IPS DF 6.9 (cell line): ENCODE results near the gene CKAP4.

ENCODE experiments used
- DNase-seq: peaks from one replicate; pipeline ENCODE4 v3.0.0-alpha.2; 2013; ENCODE audit warnings: low read depth, low spot score
- H3K27ac ChIP-seq: one replicate; pipeline ENCODE4 v1.5.1; 2013; ENCODE audit warnings: low read length, control low read depth
- H3K27me3 ChIP-seq: 2 replicates; pipeline ENCODE4 v1.6.1; 2013; ENCODE audit warnings: mild to moderate bottlenecking, low read length; ENCODE audit not compliant: control insufficient read depth, insufficient read depth
- H3K36me3 ChIP-seq: 2 replicates; pipeline ENCODE4 v1.6.1; 2013; ENCODE audit warnings: low read length; ENCODE audit not compliant: control insufficient read depth, insufficient read depth
- H3K4me1 ChIP-seq: 2 replicates; pipeline ENCODE4 v1.6.1; 2013; ENCODE audit warnings: low read length; ENCODE audit not compliant: control insufficient read depth, insufficient read depth
- H3K4me3 ChIP-seq: 2 replicates; pipeline ENCODE4 v1.5.1; 2013; ENCODE audit warnings: mild to moderate bottlenecking, low read length
- H3K9me3 ChIP-seq: 2 replicates; pipeline ENCODE4 v1.6.1; 2013; ENCODE audit warnings: low read length, inconsistent platforms; ENCODE audit not compliant: control insufficient read depth, insufficient read depth
- WGBS: extraction: QIAGEN DNeasy Blood & Tissue Kit; methylation state at CpG from one replicate; pipeline ENCODE4 v1.1.7; 2013; ENCODE audit warnings: mixed read lengths, missing lambda C conversion rate; ENCODE audit not compliant: insufficient read length, insufficient coverage; 5-methylcytosine and 5-hydroxymethylcytosine counted together

The CKAP4 gene

GRCh38 chr12:106247674-106248311, at the start of gene CKAP4:
Gene CKAP4 (minus strand): TSS chr12:106248020. CDS start chr12:106247851, 169 bp downstream.
- DNase-seq: no peak
- H3K27me3 ChIP-seq: no peaks in the 10 kb centered on the region
- no peak within 1 kb of the TSS for H3K27ac ChIP-seq
- WGBS: no CpG with 5 or more reads among the region's 102 CpGs
- peaks cover 1% of the 10 kb centered on the region; the same call in 1 of the 2 replicates for H3K4me1 ChIP-seq
- no peaks in the 10 kb centered on the region for H3K36me3 ChIP-seq
- peak within 1 kb of the TSS; percentile 59 for H3K4me3 ChIP-seq
- H3K9me3 ChIP-seq: no peaks in the 10 kb centered on the region

DNA sequence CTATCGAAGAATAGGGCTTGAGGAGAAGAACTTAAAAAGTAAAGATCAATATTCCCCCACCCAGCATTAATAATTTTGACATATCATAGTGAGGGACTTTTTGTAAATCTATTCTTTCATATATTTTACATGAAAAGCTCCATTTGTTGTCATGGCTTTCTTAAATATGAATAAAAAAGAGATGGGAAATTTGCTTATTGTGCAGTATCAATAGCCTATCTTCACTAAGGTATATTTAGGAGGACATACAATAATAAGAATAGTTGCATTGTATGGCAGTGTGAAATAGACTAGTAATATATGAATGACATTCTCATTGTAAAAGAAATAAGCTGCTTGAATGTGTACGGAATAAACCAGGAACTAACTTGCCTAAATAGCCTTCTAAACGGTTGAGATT, 49.3 kb upstream of the CKAP4 start:
- no peaks in the 10 kb centered on the region for H3K4me1 ChIP-seq
- no peaks in the 10 kb centered on the region for H3K36me3 ChIP-seq
- no peak overlapping the region for H3K4me3 ChIP-seq
- whole genome bisulfite sequencing: no CpG with 5 or more reads among the region's 3 CpGs
- no peaks in the 10 kb centered on the region for H3K27me3 ChIP-seq
- H3K27ac ChIP-seq: no peak overlapping the region
- H3K9me3 ChIP-seq: no peaks in the 10 kb centered on the region
- DNase-seq: no peak

DNA sequence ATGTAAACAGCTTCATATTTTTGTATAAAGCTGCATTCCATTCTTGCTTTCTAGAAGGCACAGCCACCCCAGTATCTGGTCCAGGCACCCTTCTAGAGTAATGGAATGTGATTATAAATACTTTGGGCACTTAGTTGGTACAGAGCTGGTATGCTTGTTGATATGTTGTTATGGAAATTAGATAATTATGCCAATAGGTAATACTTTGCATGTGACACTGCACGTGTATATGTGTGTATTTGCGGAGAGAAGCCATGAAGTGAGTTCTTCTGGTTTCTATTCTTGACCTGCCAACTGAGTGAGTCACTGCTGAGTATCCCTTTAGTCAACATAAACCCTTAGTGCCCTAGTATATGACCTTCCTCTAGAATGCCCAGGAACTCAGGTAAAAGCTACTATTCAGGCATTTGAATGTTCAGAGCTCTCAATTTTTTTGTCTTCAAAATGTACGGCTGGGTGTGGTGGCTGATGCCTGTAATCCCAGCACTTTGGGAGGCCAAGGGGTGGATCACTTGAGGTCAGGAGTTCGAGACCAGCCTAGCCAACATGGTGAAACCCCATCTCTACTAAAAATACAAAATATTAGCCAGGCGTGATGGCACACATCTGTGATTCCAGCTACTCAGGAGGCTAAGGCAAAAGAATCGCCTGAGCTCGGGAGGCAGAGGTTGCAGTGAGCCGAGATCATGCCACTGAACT, 48.5 kb upstream of the CKAP4 start:
- Histone ChIP-seq H3K9me3 (no peaks in the 10 kb centered on the region), H3K36me3 (no peaks in the 10 kb centered on the region), H3K27me3 (no peaks in the 10 kb centered on the region), H3K4me3 (no peak overlapping the region), H3K27ac (no peak overlapping the region), H3K4me1 (no peaks in the 10 kb centered on the region)
- no peak for DNase-seq
- WGBS: no CpG with 5 or more reads among the region's 8 CpGs

GRCh38 chr12:106292339-106292738, 44.5 kb upstream of the CKAP4 start:
- Histone ChIP-seq H3K27me3 (no peaks in the 10 kb centered on the region), H3K36me3 (no peaks in the 10 kb centered on the region), H3K4me1 (no peaks in the 10 kb centered on the region), H3K9me3 (no peaks in the 10 kb centered on the region), H3K4me3 (no peak overlapping the region), H3K27ac (no peak overlapping the region)
- DNase-seq: no peak
- no CpG with 5 or more reads among the region's 5 CpGs for WGBS

DNA sequence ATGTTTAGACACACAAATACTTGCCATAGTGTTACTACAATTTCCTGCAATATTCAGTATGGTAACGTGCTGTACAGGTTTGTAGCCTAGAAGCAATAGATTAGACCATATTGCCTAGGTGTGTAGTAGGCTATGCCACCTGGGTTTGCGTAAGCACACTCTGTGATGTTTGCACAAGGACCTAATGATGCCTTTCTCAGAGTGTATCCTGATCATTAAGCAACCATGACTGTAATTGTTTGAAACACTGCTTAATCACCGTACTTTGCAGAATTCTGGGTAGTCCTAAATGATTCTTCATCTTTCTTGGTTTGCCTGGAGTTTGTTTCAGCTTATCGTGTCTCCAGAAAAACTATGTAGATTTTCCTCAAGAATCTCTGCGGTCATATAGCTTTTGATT, 43.5 kb upstream of the CKAP4 start:
- H3K36me3 ChIP-seq: no peaks in the 10 kb centered on the region
- H3K9me3 ChIP-seq: no peaks in the 10 kb centered on the region
- no peak overlapping the region for H3K27ac ChIP-seq
- no CpG with 5 or more reads among the region's 5 CpGs for WGBS
- no peaks in the 10 kb centered on the region for H3K4me1 ChIP-seq
- DNase-seq: no peak
- no peak overlapping the region for H3K4me3 ChIP-seq
- no peaks in the 10 kb centered on the region for H3K27me3 ChIP-seq

DNA sequence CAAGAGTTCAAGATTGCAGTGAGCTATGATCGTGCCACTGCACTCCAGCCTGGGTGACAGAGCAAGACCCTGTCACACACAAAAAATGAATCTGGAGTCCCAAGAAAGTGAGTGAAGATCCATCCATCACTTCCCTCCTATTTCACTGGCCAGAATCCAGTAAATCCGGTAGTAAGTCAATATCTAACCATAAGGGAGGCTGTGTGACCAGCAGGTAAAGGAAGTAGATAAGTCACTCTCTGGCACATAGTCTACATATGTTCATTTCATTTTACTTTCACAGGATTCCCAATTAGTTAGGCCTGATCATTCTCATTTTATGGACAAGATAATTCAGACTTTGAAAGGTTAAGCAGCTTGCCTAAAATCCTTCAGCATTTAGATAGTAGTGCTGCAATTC, 42.8 kb upstream of the CKAP4 start:
- no peaks in the 10 kb centered on the region for H3K9me3 ChIP-seq
- no peaks in the 10 kb centered on the region for H3K27me3 ChIP-seq
- no peak overlapping the region for H3K27ac ChIP-seq
- no peak overlapping the region for H3K4me3 ChIP-seq
- WGBS: no CpG with 5 or more reads among the region's 2 CpGs
- no peaks in the 10 kb centered on the region for H3K4me1 ChIP-seq
- DNase-seq: no peak
- H3K36me3 ChIP-seq: no peaks in the 10 kb centered on the region

- WGBS: no CpG with 5 or more reads among the region's 1 CpG
- no peak overlapping the region for H3K4me3 ChIP-seq
- DNase-seq: no peak
- H3K27me3 ChIP-seq: no peaks in the 10 kb centered on the region
- H3K36me3 ChIP-seq: no peaks in the 10 kb centered on the region
- no peak overlapping the region for H3K27ac ChIP-seq
- no peaks in the 10 kb centered on the region for H3K4me1 ChIP-seq
- H3K9me3 ChIP-seq: no peaks in the 10 kb centered on the region
These were observed 41.4 kb upstream of the CKAP4 start for GRCh38 chr12:106289196-106289681.

GRCh38 chr12:106288494-106289195, 40.8 kb upstream of the CKAP4 start:
- WGBS: no CpG with 5 or more reads among the region's 9 CpGs
- no peaks in the 10 kb centered on the region for H3K36me3 ChIP-seq
- H3K4me3 ChIP-seq: no peak overlapping the region
- no peaks in the 10 kb centered on the region for H3K4me1 ChIP-seq
- no peaks in the 10 kb centered on the region for H3K27me3 ChIP-seq
- H3K27ac ChIP-seq: no peak overlapping the region
- no peak for DNase-seq
- H3K9me3 ChIP-seq: no peaks in the 10 kb centered on the region

DNA sequence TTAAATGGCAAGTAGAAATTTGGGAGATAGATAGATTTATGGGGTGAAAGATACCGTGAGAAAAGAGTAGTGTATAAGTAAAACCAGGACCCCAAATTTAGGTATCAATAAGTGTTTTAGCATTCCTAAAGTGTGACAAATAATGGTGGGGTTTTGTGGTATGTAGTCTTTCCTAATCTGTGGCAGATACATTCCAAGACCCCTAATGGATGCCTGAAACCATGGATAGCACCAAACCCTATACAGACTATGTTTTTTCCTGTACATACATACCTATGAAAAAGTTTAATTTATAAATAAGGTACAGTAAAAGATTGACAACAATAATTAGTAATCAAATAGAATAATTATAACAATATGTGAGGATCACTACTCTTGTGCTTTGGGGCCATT, 40.3 kb upstream of the CKAP4 start:
- no peak for DNase-seq
- no peaks in the 10 kb centered on the region for H3K4me1 ChIP-seq
- no peak overlapping the region for H3K4me3 ChIP-seq
- 100% methylated on average over 1 of the region's 1 CpG for whole genome bisulfite sequencing
- H3K9me3 ChIP-seq: no peaks in the 10 kb centered on the region
- no peaks in the 10 kb centered on the region for H3K36me3 ChIP-seq
- no peak overlapping the region for H3K27ac ChIP-seq
- no peaks in the 10 kb centered on the region for H3K27me3 ChIP-seq

DNA sequence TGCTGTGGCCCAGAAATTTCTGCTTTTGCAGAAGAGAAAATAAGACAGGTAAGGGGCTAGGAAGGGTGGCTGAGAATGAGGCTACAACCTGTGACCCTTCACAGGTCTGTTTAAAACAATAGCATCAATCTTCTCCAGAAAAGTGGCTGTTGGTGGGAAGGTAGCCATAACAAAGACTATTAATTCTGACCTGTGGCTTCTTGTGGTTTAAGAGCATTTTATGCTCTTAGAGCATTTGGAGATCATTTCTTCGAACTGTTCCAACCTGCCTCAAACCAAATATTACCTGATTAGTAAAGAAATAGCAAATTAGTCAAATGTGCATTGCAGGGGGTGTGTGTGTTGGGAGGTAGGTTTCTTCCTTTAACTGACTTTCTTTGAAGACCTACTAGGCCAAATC, 39.5 kb upstream of the CKAP4 start:
- no peaks in the 10 kb centered on the region for H3K27me3 ChIP-seq
- H3K27ac ChIP-seq: no peak overlapping the region
- DNase-seq: no peak

More for the DNA sequence above, 39.5 kb upstream of the CKAP4 start:
- no peaks in the 10 kb centered on the region; the same call in 1 of the 2 replicates for H3K9me3 ChIP-seq
- no peaks in the 10 kb centered on the region for H3K36me3 ChIP-seq
- H3K4me3 ChIP-seq: no peak overlapping the region
- WGBS: no CpG with 5 or more reads among the region's 1 CpG
- no peaks in the 10 kb centered on the region for H3K4me1 ChIP-seq
